HCT116 (cell line): Measurements from ENCODE around the gene CHCHD3. TPM values are rescaled to one million over a fixed set of nuclear protein-coding genes. Genes with fewer than 3 reads are reported as not detected.

Experiments used
- ATAC-seq: fragments of 200-7000 bp; cut with Tn5 transposase; 2 replicates; pipeline ENCODE4 v1.9.1; 2020; ENCODE audit warnings: mild to moderate bottlenecking, moderate library complexity
- BruUV-seq: library from RNA; stranded (reverse); fragments of 400-500 nt; replicated peaks from 2 replicates; lab custom pipeline; 2021; lab: Mats Ljungman, UMichigan
- CTCF ChIA-PET: fragments of 300-600 bp; sonication (Branson Sonifier 250); formaldehyde crosslinking; loops from one replicate; lab custom pipeline; 2021; ENCODE audit warnings: antibody characterized with exemption; lab: Charles Lee
- POLR2A ChIA-PET: fragments of 300-600, 350-600 bp; sonication (Branson Sonifier 250); formaldehyde crosslinking; loops from one replicate; lab custom pipeline; 2021; ENCODE audit warnings: antibody characterized with exemption; lab: Charles Lee
- RAD21 ChIA-PET, 2 experiments: fragments of 300-600 bp; sonication (Branson Sonifier 250); formaldehyde crosslinking; loops; one replicate each; lab custom pipeline; 2023; ENCODE audit warnings: low total read pairs in 2 of 2; ENCODE audit not compliant: uncharacterized antibody in 2 of 2, unreplicated experiment in 2 of 2, low non-redundant PET in 1 of 2; lab: Charles Lee
- DNase-seq: peaks from one replicate; pipeline ENCODE4 v3.0.0-alpha.2; 2010; ENCODE audit warnings: low read depth, low spot score
- H2AFZ ChIP-seq: fragments of 200-600 bp; shearing (Covaris generic), sonication (generic); 2 replicates; pipeline ENCODE4 v1.6.1; 2017; ENCODE audit warnings: low read depth, mixed run types, mixed read lengths, antibody characterized with exemption, low read length; ENCODE audit not compliant: poor library complexity, severe bottlenecking
- H3K27ac ChIP-seq: 2 replicates; pipeline ENCODE4 v1.5.1; 2012; ENCODE audit warnings: low read depth, low read length
- H3K27me3 ChIP-seq: fragments of 200-600 bp; sonication (generic); 2 replicates; pipeline ENCODE4 v1.6.1; 2016; ENCODE audit warnings: mixed run types, low read length, mixed read lengths; ENCODE audit not compliant: insufficient read depth
- H3K36me3 ChIP-seq, 2 experiments: fragments of 200-500 bp in 1 of 2; fragments of 200-600 bp in 1 of 2; sonication (Bioruptor generic) in 1 of 2; sonication (generic) in 1 of 2; 2 replicates each; pipeline versions ENCODE4 v1.5.1 to v1.6.1; 2014 to 2016; ENCODE audit warnings: low read length in 2 of 2, inconsistent platforms in 1 of 2, mixed read lengths in 1 of 2, mixed run types in 1 of 2; ENCODE audit not compliant: insufficient read depth in 2 of 2, control insufficient read depth in 1 of 2
- H3K4me1 ChIP-seq, 2 experiments: fragments of 200-600 bp in 1 of 2; sonication (generic) in 1 of 2; 2 replicates each; pipeline versions ENCODE4 v1.5.1 to v1.6.1; 2012 to 2017; ENCODE audit warnings: low read length in 2 of 2, inconsistent platforms in 1 of 2, mild to moderate bottlenecking in 1 of 2, mixed read lengths in 1 of 2, mixed run types in 1 of 2, moderate library complexity in 1 of 2; ENCODE audit not compliant: insufficient read depth in 2 of 2, control insufficient read depth in 1 of 2
- H3K4me2 ChIP-seq: fragments of 200-600 bp; sonication (generic); 2 replicates; pipeline ENCODE4 v1.6.1; 2017; ENCODE audit warnings: mixed run types, low read length, mixed read lengths
- H3K4me3 ChIP-seq, 2 experiments: fragments of 200-600 bp in 1 of 2; sonication (generic) in 1 of 2; replicated peaks in 1 of 2; 2 replicates each; pipeline ENCODE4 v1.5.1; 2011 to 2016; ENCODE audit warnings: low read length in 2 of 2, control low read depth in 1 of 2, low read depth in 1 of 2, mild to moderate bottlenecking in 1 of 2, mixed read lengths in 1 of 2, mixed run types in 1 of 2
- H3K79me2 ChIP-seq: fragments of 200-600 bp; sonication (generic); 2 replicates; pipeline ENCODE4 v1.6.1; 2017; ENCODE audit warnings: mild to moderate bottlenecking, mixed run types, low read length, moderate library complexity, mixed read lengths; ENCODE audit not compliant: insufficient read depth
- H3K9ac ChIP-seq: fragments of 200-600 bp; sonication (generic); 2 replicates; pipeline ENCODE4 v1.6.1; 2016; ENCODE audit warnings: low read length, mixed read lengths
- H3K9me2 ChIP-seq: fragments of 200-600 bp; sonication (generic), shearing (Covaris generic); 2 replicates; pipeline ENCODE4 v1.6.1; 2017; ENCODE audit warnings: mixed run types, mild to moderate bottlenecking, moderate library complexity; ENCODE audit not compliant: insufficient read depth
- H3K9me3 ChIP-seq, 2 experiments: fragments of 200-500 bp in 1 of 2; fragments of 200-600 bp in 1 of 2; sonication (Bioruptor generic) in 1 of 2; sonication (generic) in 1 of 2; 2 replicates each; pipeline ENCODE4 v1.6.1; 2014 to 2017; ENCODE audit warnings: low read length in 2 of 2, mixed read lengths in 2 of 2, inconsistent platforms in 1 of 2, low read depth in 1 of 2, mild to moderate bottlenecking in 1 of 2, mixed run types in 1 of 2, moderate library complexity in 1 of 2; ENCODE audit not compliant: control insufficient read depth in 1 of 2, insufficient read depth in 1 of 2
- H4K20me1 ChIP-seq: fragments of 200-600 bp; sonication (generic), shearing (Covaris generic); 2 replicates; pipeline ENCODE4 v1.6.1; 2017; ENCODE audit warnings: mixed run types, mild to moderate bottlenecking, moderate library complexity; ENCODE audit not compliant: insufficient read depth
- CTCF ChIP-seq, 3 experiments: fragments of 200-600 bp in 1 of 3; sonication (generic) in 1 of 3; IDR thresholded peaks in 2 of 3; conservative IDR thresholded peaks in 1 of 3; 2 replicates each; pipeline ENCODE4 v1.5.1; 2012 to 2017; ENCODE audit warnings: low read depth in 2 of 3, low read length in 2 of 3, antibody characterized with exemption in 1 of 3, borderline replicate concordance in 1 of 3, control low read depth in 1 of 3, mild to moderate bottlenecking in 1 of 3, mixed read lengths in 1 of 3, mixed run types in 1 of 3, moderate library complexity in 1 of 3; ENCODE audit not compliant: insufficient read depth in 1 of 3
- ELF1 ChIP-seq: IDR thresholded peaks from 2 replicates; pipeline ENCODE4 v1.6.1; 2012; ENCODE audit warnings: low read depth, borderline replicate concordance
- EZH2 ChIP-seq: fragments of 200-600 bp; sonication (generic); IDR thresholded peaks from 2 replicates; pipeline ENCODE4 v1.6.1; 2017; ENCODE audit warnings: antibody characterized with exemption, mixed run types
- EZH2phosphoT487 ChIP-seq: fragments of 200-600 bp; IDR thresholded peaks from 2 replicates; pipeline ENCODE4 v1.6.1; 2018; ENCODE audit warnings: antibody characterized with exemption, borderline replicate concordance
- JUND ChIP-seq: IDR thresholded peaks from 2 replicates; pipeline ENCODE4 v1.6.1; 2012
- POLR2A ChIP-seq: IDR thresholded peaks from 2 replicates; pipeline ENCODE4 v1.7.0; 2011; ENCODE audit warnings: borderline replicate concordance; ENCODE audit not compliant: insufficient read depth, insufficient read length; ENCODE audit errors: extremely low read depth
- SIN3A ChIP-seq: IDR thresholded peaks from 2 replicates; pipeline ENCODE4 v1.6.1; 2012; ENCODE audit warnings: low read depth
- SRF ChIP-seq: IDR thresholded peaks from 2 replicates; pipeline ENCODE4 v1.6.1; 2012; ENCODE audit warnings: low read depth
- TCF7L2 ChIP-seq: IDR thresholded peaks from 2 replicates; pipeline ENCODE4 v1.7.0; 2011; ENCODE audit warnings: borderline replicate concordance, inconsistent platforms; ENCODE audit not compliant: insufficient read depth, insufficient read length; ENCODE audit errors: extremely low read depth
- intact Hi-C: fragments of 100-400 bp; cut with micrococcal nuclease; formaldehyde crosslinking; loops from 2 replicates; pipeline ENCODE4 v1.10.0; 2022
- total RNA-seq: library from RNA; stranded (reverse); gene quantifications from one replicate; pipeline ENCODE4 v1.2.1, GENCODE V29; 2021; ENCODE audit not compliant: unreplicated experiment

Gene CHCHD3
- total RNA-seq, 1 experiment from 2014 or later: 73.5 TPM

- no peaks in the 10 kb centered on the region for H3K27me3 ChIP-seq
- BruUV-seq: no TSS peak
- intact Hi-C loops: no loop called here
- ChIA-PET RAD21 (no interaction called here), CTCF (no interaction called here), POLR2A (no interaction called here)
- ATAC-seq: no peak
- H4K20me1 ChIP-seq: 0 out of 2 replicates have a peak, but pooled peaks cover 4% of the 10 kb centered on the region
- H3K4me3 ChIP-seq: no peak overlapping the region
- no peak overlapping the region for H2AFZ ChIP-seq
- H3K9me3 ChIP-seq: no peaks in the 10 kb centered on the region; a peak in 1 of 4 replicates
- no peaks in the 10 kb centered on the region for H3K4me1 ChIP-seq
- no peak for DNase-seq
- H3K9ac ChIP-seq: no peak overlapping the region
- no peak overlapping the region for H3K4me2 ChIP-seq
- H3K36me3 ChIP-seq: no peaks in the 10 kb centered on the region
- TF ChIP-seq ELF1: no peak
- no peak for TF ChIP-seq SIN3A
- TF ChIP-seq POLR2A: no peak
- no peak for TF ChIP-seq TCF7L2
- no peak for TF ChIP-seq EZH2phosphoT487
- no peak for TF ChIP-seq CTCF (IDR thresholded peaks at IDR 0.05 in 2 of 3, conservative IDR thresholded peaks at IDR 0.05 in 1 of 3; ENCODE audit: borderline replicate concordance in 1 of 3, insufficient read depth in 1 of 3, low read depth in 2 of 3, low read length in 2 of 3)
- TF ChIP-seq SRF: no peak
- no peak for TF ChIP-seq JUND
- H3K79me2 ChIP-seq: no peaks in the 10 kb centered on the region
- no peaks in the 10 kb centered on the region for H3K9me2 ChIP-seq
- H3K27ac ChIP-seq: no peak overlapping the region
Measured at GRCh38 chr7:132861940-132862554, 219.8 kb downstream of the CHCHD3 start.

GRCh38 chr7:132861424-132861823, 220.5 kb downstream of the CHCHD3 start:
- no peak for TF ChIP-seq ELF1
- no peak for TF ChIP-seq EZH2
- no peaks in the 10 kb centered on the region for H3K27me3 ChIP-seq
- no peak overlapping the region for H2AFZ ChIP-seq
- H3K9me2 ChIP-seq: no peaks in the 10 kb centered on the region
- no peak overlapping the region for H3K4me2 ChIP-seq
- no peak overlapping the region for H3K9ac ChIP-seq
- no peaks in the 10 kb centered on the region for H3K79me2 ChIP-seq
- H4K20me1 ChIP-seq: peaks cover 9% of the 10 kb centered on the region; the same call in 1 of the 2 replicates
- POLR2A ChIA-PET: no interaction called here
- no TSS peak for BruUV-seq
- no peak overlapping the region for H3K27ac ChIP-seq
- H3K4me1 ChIP-seq: no peaks in the 10 kb centered on the region
- H3K9me3 ChIP-seq: no peaks in the 10 kb centered on the region; a peak in 1 of 4 replicates
- RAD21 ChIA-PET: no interaction called here
- DNase-seq: no peak
- CTCF ChIA-PET: no interaction called here
- ATAC-seq: no peak
- intact Hi-C loops: no loop called here
- H3K4me3 ChIP-seq: no peak overlapping the region
- H3K36me3 ChIP-seq: no peaks in the 10 kb centered on the region
